HG02763 (cell line): ENCODE data around the gene PNMT.
"Not testable (repeated sequence)": the region's sequence is repeated elsewhere in the genome, so short reads cannot be mapped to it uniquely, and the experiment has no call there.

Source experiments
- ATAC-seq: cut with Tn5 transposase; IDR thresholded peaks from one replicate; pipeline ENCODE4 v1.9.1; 2021; ENCODE audit warnings: mild to moderate bottlenecking, moderate library complexity; ENCODE audit not compliant: unreplicated experiment

The PNMT gene

DNA sequence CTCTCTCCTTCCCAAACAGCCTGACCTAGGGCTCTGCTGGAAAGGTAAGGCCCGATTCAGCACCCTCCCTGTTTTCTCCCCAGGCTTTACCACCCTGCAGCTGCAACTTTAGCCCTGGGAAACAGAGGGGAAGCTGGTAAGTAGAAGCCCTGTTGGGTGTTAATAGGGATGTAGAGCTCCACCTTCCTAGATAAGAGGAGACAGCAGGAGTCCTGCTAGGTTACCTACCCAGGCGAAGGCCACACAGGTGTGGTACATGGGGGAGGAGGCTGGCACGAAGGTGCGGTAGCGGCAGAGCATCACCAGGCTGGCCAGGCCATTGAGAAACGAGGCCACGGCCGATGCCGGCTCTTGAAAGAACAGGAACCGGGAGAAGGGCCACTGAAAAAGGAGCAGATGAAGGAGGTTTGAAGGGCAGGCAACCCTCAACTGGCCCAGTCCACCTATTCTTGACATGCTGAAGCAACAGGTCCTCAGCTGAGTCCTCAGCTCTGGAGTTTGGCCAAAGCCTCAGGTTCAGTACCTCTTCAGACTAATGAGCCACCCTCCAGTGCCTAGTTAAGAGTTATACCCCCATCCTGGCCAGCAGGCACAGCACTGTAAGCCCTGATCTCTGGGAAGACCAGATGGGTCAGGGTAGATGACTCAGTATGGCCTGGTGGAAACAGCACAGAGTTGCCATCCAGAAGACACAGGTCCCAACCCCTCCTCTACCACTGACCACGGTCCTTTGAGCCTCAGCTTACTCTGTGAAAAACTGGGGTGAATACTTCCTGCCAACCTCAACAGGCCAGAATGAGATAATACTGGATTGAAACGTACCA is 16.3 kb downstream of the PNMT start:
- ATAC-seq: no peak

DNA sequence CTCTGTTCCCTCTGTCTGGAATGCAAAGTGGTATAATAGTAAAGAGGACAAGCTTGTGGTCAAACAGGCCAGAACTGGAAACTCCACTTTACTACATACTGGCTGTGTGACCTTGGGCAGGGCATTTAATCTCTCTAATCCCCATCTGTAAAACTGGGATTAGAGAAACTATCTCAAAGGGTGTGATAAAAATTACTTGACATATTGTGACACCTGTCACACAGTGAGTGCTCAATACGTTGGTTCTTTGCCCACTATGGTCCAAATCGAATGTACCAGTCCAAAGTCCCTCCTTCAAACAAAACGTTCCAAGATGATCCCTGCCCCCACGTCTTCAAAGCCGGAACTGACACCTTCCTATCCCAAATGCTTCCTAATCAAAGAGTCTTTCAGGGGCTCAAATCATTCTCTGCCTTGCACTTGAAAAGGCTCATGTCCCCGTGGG is 18.9 kb downstream of the PNMT start:
- ATAC-seq: no peak

DNA sequence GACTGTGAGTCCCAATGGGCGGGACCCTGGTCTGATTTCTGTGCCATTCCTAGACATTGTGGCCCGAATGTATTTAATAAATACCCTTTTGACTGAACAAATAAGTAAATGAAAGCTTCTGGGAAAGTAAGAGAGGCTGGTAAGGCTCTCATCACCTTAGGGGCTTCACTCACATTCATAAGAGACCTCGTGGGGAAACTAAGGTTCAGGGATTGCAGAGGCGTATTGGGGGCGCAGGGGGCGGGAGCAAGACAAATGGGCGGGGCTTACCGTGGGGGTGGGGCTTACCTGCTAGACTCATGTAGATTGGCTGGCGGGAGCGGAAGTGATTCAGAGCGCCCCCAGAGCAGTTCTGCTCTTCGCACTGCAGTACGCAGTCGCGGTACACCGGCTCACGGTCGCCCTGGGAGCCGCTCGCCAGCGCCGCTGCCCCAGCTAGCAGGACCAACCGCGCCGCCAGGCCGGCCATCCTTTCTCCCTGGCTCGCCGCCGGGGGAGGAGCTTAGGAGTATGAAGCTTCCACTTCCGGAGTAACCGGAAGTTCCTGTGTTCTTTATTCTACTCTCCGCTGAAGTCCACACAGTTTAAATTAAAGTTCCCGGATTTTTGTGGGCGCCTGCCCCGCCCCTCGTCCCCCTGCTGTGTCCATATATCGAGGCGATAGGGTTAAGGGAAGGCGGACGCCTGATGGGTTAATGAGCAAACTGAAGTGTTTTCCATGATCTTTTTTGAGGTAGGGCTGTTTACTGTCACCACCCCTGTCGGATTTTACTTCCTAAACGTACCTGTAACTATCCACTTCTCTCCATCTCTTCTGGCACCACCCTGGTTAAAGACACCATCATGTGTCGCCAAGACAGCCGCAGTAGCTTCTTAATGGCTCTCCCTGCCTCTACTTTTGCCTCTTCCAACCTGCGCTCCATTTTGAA is 19.6 kb downstream of the PNMT start, which contains the start of gene PGAP3:
Gene PGAP3, minus strand, starts transcription at position 512 of the 929 bp plus-strand sequence. Its CDS starts 43 bp downstream, at position 469.
- ATAC-seq: peak; percentile 85

DNA sequence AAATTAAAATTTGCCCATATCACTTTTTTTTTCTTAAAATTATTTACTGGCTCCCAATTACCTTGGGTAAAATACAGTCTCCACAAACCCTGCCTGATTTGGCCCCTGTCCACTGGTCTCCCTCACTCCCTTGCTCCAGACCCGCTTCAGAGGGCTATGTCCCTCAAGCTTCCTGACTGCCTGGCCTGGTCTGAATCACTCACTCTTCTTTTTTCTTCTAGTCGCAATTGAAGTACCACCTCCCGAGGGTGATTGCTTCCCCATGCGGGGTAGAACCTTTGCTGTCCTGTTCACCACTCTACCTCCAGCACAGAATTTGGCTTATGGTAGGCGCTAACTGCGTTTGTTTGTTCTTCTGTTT is 20.2 kb downstream of the PNMT start:
- ATAC-seq: no peak

DNA sequence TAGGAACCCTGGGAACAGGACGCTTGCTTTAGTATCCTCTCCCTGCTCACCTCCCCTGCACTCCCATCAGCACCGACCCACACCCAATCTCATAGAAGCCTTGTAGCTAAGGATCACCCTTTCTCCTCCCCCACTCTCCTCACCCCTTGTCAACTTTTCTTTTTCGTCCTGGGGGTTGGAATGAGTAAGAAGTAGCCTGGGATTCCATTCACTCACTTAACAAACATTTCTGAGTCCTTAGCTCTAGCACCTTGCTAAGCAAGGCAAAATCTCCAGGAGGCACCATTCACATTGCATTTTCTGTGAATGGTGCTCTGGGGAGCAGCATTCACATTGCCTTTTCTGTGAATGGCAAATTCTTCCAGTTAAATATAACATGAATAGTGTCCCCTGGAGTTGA is 20.7 kb downstream of the PNMT start:
- no peak for ATAC-seq

DNA sequence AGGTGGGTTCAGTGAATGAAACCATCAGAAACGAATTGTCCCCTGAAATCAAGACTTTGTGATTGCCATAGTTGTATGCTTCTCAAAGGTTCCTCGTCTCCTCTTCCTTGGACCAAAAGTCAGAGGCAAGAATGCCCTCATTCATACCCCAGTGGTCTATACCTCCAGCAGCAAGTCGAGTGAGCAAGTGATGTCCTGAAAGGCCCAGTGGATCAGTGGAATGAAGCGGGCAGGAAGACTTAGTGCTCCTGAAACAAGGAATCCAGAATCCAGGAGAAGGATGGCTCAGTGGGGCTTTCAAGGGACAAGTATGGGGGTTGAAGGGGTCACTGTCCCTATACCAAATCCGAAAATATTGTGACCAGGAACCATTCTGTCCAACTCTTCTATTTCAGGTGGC is 26.3 kb downstream of the PNMT start:
- no peak for ATAC-seq

DNA sequence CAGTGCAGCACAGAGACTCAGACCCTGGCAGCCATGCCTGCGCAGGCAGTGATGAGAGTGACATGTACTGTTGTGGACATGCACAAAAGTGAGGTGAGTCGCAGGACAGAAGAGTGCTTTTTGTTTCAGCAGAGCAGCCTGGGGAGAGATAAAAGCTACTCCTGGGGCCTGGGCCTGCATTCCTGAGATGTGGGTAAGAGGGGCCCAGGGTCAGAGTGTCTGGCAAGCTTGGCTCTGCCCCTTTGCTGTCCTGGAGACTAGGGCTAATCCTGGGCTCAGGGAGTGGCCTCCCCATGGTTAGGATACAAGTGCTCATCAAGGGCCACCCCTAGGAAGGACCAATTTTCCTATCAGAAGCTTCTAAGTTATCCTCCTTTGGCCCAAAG is 26.8 kb downstream of the PNMT start:
- ATAC-seq: no peak

DNA sequence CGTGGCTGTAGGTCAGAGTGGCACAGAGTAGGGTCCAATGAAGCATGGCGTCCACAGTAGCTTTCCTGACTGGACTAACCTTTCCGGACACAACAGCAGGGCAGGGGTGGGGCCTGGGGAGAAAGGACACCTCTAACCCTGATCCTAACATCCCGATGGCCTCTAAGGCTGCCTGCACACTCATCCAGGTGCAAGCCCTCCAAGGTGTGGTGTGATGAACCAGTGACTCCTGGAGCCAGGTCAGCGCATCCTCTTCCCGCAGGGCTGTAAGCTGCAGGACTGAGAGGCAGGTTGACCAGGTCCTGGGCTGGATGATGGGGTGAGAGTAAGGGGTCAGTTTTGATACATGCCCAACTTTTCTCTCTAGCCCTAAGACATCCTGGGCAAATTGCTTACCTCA is 28.5 kb downstream of the PNMT start:
- ATAC-seq: no peak

DNA sequence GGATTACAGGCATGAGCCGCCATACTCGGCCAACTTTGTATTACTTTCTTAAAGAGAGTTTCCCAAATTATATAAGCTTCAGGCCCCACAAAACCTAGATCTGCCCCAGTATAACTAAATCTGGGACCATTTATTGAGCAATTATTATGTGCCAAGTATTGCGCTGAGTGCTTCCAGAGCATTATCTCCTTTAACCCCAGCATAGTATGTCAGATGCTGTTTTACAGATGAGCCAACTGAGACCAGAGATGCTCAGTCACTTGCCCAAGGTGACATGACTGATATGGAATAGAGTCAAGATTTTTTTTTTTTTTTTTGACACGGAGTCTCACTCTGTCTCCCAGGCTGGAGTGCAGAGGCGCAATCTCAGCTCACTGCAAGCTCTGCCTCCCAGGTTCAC is 29.7 kb downstream of the PNMT start:
- no peak for ATAC-seq

DNA sequence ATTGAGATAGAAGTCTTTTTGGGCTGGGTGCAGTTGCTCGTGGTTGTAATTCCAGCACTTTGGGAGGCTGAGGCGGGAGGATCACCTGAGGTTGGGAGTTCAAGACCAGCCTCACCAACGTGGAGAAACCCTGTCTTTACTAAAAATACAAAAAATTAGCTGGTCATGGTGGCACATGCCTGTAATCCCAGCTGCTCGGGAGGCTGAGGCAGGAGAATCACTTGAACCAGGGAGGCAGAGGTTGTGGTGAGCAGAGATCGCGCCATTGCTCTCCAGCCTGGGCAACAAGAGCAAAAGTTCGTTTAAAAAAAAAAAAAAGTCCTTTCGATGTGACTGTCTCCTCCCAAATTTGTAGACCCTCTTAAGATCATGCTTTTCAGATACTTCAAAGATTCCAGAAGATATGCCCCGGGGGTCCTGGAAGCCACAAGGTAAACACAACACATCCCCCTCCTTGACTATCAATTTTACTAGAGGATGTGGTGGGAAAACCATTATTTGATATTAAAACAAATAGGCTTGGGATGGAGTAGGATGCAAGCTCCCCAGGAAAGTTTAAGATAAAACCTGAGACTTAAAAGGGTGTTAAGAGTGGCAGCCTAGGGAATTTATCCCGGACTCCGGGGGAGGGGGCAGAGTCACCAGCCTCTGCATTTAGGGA is 31.0 kb downstream of the PNMT start:
- ATAC-seq: not testable (repeated sequence)

DNA sequence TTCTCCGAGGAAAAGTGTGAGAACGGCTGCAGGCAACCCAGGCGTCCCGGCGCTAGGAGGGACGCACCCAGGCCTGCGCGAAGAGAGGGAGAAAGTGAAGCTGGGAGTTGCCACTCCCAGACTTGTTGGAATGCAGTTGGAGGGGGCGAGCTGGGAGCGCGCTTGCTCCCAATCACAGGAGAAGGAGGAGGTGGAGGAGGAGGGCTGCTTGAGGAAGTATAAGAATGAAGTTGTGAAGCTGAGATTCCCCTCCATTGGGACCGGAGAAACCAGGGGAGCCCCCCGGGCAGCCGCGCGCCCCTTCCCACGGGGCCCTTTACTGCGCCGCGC is 31.5 kb downstream of the PNMT start, which contains the start of gene ERBB2:
Gene ERBB2, plus strand, starts transcription at position 247 of the 330 bp plus-strand sequence. CDS start 175 bp downstream, outside the sequence.
- no peak for ATAC-seq

DNA sequence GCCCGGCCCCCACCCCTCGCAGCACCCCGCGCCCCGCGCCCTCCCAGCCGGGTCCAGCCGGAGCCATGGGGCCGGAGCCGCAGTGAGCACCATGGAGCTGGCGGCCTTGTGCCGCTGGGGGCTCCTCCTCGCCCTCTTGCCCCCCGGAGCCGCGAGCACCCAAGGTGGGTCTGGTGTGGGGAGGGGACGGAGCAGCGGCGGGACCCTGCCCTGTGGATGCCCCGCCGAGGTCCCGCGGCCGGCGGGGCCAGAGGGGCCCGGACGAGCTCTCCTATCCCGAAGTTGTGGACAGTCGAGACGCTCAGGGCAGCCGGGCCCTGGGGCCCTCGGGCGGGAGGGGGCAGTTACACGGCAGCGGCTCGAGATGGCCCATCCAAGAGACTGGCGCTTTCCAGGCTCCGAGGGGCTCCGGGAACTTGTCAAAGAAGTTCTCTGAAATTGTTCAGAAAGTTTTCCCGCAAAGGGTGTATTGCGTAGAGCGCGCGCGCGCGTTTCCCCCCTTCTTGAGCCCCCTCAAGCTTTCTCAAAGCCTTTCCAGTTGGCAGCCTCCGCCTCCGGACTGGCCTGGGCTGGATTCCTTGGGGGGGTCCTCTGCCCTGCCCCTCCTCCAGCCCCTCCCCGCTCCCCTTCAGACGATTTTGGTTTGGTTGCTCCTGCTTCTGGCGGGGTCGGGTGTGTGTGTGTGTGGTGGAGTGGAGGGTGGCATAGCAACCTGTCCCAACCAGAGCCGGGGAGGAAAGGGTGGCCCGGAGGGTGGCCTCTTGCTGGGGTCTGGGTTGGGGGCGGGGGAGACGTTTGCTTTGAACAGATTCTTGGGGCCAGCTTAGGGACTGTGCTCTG is 32.1 kb downstream of the PNMT start:
- no peak for ATAC-seq

DNA sequence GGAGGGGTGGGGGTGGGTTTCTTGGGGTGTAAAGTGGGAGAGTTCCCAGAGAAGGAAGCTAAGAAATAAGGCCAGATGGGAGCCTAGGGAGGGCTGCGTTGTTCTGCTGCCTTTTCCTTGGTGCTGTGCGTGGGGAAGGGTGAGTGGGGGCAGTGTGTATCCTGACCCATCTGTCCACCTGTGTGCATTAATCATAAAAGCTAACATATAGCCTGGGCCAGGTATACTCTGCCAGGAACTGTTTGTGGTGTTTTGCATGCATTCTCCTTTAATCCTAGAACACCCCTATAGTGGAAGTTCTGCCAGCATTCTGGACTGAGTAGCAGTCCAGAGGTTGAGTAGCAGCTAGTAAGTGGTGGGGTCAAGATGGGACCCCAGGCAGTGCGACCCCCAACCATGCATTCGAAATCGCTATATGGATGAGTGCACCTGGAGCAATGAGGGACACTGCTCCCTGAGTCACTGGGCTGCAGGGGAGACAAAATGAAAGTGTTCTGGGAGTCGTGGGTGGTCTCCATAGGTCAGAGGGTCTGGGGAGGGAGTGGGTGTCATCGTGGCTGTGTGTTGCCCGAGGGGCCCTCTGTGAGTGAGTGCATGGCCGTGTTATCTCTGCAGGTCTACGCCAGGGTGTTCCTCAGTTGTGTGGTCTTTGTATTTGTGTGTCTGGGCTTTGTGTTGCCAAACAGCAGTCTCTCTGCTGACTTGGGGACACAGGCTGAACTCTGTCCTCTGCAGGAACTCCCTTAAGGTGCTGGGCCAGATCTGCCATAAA is 32.9 kb downstream of the PNMT start:
- ATAC-seq: no peak

DNA sequence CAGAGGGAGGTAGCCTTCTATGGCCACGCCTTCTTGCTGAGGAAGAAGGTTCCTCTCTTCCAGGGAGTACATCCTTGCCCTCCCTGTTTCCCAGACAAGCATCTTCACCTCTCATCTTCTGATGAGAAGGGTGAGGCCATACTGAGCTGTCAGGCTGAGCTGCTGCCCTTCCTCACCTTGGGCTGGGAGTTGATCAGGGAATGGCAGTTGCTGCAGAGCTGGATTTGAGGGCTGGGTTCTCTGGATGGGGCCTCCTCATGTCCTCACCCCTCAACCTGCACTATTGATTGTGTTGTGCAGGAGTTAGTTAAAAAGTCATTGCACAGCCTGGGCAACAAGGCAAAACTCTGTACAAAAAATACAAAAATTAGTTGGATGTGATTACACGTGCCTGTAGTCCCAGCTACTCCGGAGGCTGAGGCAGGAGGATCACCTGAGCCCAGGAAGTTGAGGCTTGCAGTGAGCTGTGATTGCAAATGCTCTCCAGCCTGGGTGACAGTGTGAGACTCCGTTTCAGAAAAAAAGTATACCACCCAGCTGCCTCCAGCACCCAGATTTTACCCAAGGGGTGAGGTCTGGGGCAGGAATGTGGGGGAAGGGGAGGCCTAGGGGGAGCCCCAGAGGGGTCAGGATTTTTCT is 33.6 kb downstream of the PNMT start:
- no peak for ATAC-seq

DNA sequence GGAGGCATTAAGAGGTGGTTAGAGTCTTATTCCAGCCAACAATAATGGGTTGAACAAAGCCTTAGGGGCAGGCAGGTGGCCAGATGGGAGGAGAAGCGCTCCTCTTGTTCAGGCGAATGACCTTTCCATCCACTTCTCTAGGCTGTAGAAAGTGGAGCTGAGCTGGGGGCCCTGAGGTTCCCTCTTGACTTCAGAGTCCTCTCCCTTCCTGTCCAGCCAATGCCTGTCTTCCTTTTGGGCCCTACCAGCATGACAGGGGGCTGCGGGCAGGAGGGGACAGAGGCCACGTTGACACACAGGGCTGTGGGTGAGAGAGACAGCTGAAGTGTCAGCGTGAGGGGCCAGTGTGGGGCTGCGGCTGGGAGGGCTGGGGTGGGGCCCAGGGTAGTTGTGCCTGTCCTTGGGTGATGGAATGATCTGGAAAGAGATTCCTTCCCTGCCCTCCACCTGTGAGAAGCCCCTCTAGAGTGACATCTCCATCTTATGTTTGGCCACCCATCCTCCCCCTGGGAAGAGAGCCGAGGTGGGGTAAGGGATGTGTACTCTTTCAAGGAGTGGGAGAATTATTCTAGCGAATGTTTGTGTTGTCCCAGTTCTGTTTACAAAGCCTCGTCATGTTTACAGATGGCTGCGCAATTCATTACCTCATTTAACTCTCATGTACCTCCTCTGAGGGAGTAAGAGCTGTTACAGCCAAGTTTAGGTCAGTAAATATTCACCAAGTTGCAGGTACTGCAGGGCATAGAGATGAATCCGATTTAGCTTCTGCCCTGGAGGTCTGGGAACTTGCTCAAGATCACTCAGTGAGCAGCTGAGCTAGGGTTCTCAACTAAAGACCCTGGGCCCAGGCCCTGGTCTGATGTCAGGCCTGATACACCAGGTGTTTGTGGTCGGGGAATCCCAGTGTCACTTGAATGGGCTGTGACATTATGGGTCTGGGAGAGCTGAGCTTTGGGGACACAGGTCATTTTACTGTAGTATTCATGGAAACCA is 34.9 kb downstream of the PNMT start:
- peak; percentile 63 for ATAC-seq

DNA sequence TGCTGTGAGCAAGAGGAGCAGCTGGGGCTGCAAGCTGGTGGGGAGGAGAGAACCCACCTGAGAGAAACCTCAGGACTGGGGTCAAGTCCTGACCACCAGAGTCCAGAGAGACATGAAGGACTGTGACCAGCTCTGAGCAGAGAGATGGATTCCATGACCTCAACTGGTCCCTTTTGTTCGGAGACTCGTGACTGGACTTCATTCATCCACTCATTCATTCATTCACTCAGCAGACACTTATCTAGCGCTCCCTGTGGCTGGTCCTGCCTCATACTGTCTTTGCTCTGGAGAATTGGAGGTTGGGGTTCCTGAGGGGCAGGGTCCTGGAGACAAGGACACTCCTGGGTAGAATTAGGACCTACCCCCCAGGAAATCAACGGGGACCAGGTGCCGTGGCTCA is 35.7 kb downstream of the PNMT start:
- ATAC-seq: no peak

DNA sequence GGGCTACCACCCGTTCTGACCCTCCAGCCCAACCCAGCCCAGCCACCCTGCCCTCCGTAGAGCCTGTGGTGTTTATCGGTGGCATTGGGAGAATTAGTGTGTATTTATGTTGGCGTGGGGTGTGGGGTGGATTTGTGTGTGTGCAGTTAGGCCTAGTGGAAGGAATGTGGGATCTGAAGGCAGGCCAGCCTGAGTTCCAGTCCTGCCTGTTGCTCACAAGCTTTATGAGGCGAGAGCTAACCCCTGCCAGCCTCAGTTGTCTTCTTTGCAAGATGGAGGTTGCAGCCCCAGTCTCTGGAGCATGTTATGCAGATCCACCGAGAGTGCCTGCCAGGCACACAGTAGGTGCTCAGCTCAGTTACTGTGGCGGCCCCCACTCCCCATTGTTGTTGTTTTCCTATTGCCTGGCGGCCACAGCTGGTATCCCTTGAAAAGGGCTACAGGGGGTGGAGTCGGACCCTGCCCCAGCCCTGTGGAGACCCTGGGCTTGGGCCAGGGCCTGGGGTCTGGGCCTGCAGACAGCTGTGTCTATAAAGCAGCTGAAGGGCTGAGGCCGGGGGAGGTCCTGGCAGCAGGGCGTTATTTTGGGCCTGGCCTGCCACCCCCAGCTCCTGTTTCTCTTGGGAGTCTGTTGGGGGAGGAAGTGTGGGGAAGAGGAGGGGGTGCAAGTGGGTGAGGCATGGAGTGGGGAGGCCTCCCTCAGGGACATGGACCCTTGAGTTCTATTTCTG is 36.7 kb downstream of the PNMT start:
- ATAC-seq: no peak
